Gastrocnemius medialis (tissue), 4 donors: ENCODE data around the gene UROC1.

ENCODE experiments used
- CTCF ChIP-seq, 5 experiments: fragments of 450-650 bp in 3 of 5; fragments of 200-600 bp in 2 of 5; sonication (generic) in 2 of 5; IDR thresholded peaks in 4 of 5; conservative IDR thresholded peaks in 1 of 5; 1 replicate in 4 of 5; 2 replicates in 1 of 5; pipeline ENCODE4 v1.5.1; 2016 to 2019; ENCODE audit warnings: antibody characterized with exemption in 5 of 5, mild to moderate bottlenecking in 3 of 5, moderate library complexity in 3 of 5
- POLR2A ChIP-seq, 2 donors: fragments of 450-650 bp; IDR thresholded peaks; one replicate each; pipeline ENCODE4 v1.6.1; 2017; ENCODE audit warnings: antibody characterized with exemption in 2 of 2, mild to moderate bottlenecking in 2 of 2, moderate library complexity in 2 of 2

DNA sequence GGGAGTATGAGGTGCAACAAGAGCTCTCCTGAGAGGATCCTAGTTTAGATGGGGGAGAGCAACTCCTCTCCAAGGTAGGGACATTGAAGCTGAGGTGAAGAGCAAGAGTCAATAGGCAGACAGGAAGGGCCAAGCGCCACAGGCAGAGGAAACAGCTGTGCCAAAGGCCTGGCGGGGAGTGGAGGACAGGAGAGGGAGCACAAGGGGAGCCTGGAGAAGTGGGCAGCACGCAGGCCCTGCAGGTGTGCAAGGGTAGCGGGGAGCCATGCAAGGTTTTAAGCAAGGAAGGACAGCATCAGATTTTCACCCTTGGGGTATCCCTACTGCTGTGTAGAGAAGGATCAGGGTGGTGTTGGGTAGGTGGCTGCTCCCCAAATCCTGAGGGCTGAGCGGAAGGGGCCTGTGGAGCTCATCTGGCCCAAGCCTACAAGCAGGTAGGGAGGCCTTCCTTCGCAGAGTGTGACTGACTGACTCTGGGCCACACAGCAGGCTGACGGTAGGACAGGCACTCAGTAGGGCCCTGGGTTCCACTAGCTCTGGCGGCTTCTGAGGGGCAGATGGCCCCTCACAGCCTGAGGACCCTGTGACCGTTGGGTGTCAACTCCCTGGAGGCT lies 19.6 kb upstream of the UROC1 start:
- TF ChIP-seq CTCF (IDR thresholded peaks at IDR 0.05 in 4 of 5, conservative IDR thresholded peaks at IDR 0.05 in 1 of 5) = no peak
- no peak for TF ChIP-seq POLR2A (IDR thresholded peaks at IDR 0.05)
